Measurements from ENCODE around the gene TTC3.

The TTC3 gene

GRCh38 chr21:37227071-37228002, 154.3 kb downstream of the TTC3 start:
- DNase-seq = no peak

DNA sequence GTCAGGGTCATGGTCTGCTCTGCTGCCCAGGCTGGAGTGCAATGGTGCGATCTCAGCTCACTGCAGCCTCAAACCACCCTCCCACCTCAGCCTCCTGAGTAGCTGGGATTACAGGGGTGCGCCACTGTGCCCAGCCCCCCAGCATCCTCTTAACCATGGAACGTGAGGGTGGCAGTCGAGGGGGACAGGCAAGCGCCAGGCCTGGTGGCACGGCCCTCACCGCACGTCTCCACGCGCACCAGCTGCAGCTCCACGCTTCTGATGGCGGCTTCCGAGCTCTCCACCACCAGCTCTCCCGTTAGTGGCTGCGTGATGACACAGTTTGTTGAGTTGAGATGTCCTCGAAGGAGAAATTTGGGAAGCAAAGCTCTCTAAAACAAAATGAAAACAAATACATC, 154.9 kb downstream of the TTC3 start:
- no peak for DNase-seq

- DNase-seq = no peak
Measured at GRCh38 chr21:37230632-37231248, 157.7 kb downstream of the TTC3 start.

GRCh38 chr21:37231249-37231645, 158.2 kb downstream of the TTC3 start:
- DNase-seq = no peak

- no peak for DNase-seq
Measured at GRCh38 chr21:37231671-37232070, 158.6 kb downstream of the TTC3 start.

GRCh38 chr21:37232274-37233018, 159.4 kb downstream of the TTC3 start:
- no peak for DNase-seq

GRCh38 chr21:37233551-37234146, 160.6 kb downstream of the TTC3 start:
- DNase-seq = no peak

DNA sequence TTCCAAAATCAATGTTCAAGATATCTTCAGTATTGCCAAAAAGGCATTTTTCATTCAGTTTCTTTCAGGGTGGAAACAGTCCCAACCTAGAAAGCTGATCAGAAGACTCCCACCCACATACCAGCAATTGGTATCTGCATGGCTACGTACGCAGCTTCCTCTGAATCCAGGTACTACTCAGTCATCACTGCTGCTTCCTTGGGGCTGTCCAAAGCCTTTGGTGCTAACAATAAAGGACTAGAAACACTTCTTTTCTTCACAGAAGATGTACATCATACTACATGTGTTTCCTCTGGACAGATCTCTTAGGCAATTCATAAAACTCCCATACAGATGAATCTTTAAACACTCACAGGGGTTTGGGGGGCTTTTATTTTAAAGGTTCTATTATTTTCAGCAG, 164.3 kb downstream of the TTC3 start:
- no peak for DNase-seq

DNA sequence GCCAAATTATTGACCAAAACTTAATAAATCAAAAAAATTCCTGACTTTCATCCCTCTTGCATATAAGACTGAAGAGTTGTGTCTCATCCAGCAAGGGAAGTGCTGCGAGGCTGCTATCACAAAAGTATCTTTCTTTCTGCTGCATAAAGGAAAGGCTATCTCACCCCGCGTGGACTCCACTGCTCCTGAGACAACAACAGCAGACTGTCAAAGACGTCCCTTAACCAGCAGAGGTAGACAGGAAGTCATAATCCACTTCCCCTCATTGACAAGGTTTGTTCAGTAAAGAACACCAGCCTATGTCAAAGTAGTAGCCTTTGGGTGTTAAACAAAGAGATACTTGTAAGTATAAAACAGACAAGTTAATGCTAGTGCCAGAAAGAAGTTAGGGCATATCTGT, 164.7 kb downstream of the TTC3 start:
- no peak for DNase-seq

DNA sequence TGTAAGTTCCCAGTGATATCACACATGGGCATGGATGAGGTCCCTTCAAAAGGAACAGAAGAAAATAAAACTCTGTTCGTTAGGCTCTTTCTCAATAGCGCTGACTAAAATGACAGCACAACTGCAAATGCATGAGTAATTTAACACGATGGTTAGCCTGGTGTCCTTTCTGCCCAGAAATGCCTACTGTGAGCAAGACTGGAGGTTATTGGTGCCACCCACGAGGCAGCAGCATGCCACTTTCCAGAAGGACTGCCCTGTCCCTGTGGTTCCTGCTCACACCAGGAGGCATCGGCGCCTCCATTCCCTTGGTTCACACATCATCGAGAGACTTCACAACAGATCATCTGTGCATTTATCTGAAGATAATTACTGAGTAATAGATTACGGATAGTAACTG, 167.9 kb downstream of the TTC3 start:
- no peak for DNase-seq

GRCh38 chr21:37241426-37241825, 168.4 kb downstream of the TTC3 start:
- DNase-seq = no peak

GRCh38 chr21:37243961-37244360, 170.9 kb downstream of the TTC3 start:
- no peak for DNase-seq

GRCh38 chr21:37244501-37245095, 171.5 kb downstream of the TTC3 start:
- DNase-seq = no peak

GRCh38 chr21:37245151-37245550, 172.1 kb downstream of the TTC3 start:
- DNase-seq = no peak

GRCh38 chr21:37248298-37248697, 175.2 kb downstream of the TTC3 start:
- DNase-seq = no peak

- DNase-seq = no peak
Measured at GRCh38 chr21:37249112-37249904, 176.3 kb downstream of the TTC3 start.

GRCh38 chr21:37251294-37251634, 178.2 kb downstream of the TTC3 start:
- DNase-seq = no peak

Data from midbrain (tissue), 1 donor.